ENCODE data around the gene SGCA.

SGCA gene

DNA sequence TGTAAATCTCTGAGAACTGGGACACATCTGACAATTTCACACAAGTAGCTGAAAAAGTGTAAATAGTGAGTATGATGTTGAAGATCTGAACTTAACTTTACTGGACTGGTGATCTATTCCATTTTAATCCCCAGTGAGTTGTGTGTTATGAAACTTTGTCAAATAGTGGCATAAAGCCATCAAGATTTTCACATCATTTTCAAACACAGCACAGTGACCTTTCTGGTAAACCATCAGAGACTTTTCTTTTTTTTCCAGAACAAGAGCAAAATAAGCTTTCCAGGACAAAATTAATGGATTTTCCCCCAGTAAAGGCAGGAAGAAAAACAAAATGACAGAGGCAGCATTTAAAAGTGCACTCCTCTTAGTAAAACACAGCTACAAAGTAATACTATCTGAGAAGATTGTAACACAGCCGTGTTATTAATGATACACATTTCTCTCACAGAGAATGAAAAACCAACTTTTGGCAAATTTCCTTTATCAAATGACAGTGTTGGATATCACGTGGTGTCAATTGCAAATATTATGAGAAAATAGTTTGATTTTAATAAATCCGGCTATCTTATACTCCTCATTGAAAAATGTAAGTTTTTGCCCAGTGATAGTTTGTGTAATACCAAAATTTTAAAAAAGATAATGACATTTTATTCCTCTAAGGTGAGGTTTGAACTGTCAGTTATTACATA, 52.4 kb downstream of the SGCA start:
- Histone ChIP-seq H3K27ac (ENCODE audit: low read depth, low read length, poor library complexity, severe bottlenecking) (no peak overlapping the region), H3K9ac (ENCODE audit: low read length) (no peak overlapping the region), H3K36me3 (ENCODE audit: insufficient read depth, low read length) (no peaks in the 10 kb centered on the region), H3K9me3 (ENCODE audit: low read length) (no peaks in the 10 kb centered on the region), H3K79me2 (ENCODE audit: insufficient read depth, low read length) (no peaks in the 10 kb centered on the region), H3K4me3 (ENCODE audit: low read depth, low read length, poor library complexity, severe bottlenecking) (no peak overlapping the region), H3F3A (ENCODE audit: insufficient read depth, low read length) (no peaks in the 10 kb centered on the region), H3K27me3 (ENCODE audit: insufficient read depth, low read length) (peaks cover 9% of the 10 kb centered on the region; the same call in 1 of the 2 replicates), H4K20me1 (ENCODE audit: insufficient read depth, low read length) (no peaks in the 10 kb centered on the region), H3K4me1 (ENCODE audit: insufficient read depth, low read length, severe bottlenecking) (no peaks in the 10 kb centered on the region), H2AFZ (ENCODE audit: low read length) (no peak overlapping the region), H3K4me2 (ENCODE audit: low read length) (no peak overlapping the region), H3K9me2 (ENCODE audit: low read depth, low read length) (no peaks in the 10 kb centered on the region)
- TF ChIP-seq EZH2 (IDR thresholded peaks at IDR 0.05; ENCODE audit: borderline replicate concordance, low read length), result no peak
- TF ChIP-seq, protein P1, sequence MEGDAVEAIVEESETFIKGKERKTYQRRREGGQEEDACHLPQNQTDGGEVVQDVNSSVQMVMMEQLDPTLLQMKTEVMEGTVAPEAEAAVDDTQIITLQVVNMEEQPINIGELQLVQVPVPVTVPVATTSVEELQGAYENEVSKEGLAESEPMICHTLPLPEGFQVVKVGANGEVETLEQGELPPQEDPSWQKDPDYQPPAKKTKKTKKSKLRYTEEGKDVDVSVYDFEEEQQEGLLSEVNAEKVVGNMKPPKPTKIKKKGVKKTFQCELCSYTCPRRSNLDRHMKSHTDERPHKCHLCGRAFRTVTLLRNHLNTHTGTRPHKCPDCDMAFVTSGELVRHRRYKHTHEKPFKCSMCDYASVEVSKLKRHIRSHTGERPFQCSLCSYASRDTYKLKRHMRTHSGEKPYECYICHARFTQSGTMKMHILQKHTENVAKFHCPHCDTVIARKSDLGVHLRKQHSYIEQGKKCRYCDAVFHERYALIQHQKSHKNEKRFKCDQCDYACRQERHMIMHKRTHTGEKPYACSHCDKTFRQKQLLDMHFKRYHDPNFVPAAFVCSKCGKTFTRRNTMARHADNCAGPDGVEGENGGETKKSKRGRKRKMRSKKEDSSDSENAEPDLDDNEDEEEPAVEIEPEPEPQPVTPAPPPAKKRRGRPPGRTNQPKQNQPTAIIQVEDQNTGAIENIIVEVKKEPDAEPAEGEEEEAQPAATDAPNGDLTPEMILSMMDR (IDR thresholded peaks at IDR 0.05; ENCODE audit: low read length), result no peak

DNA sequence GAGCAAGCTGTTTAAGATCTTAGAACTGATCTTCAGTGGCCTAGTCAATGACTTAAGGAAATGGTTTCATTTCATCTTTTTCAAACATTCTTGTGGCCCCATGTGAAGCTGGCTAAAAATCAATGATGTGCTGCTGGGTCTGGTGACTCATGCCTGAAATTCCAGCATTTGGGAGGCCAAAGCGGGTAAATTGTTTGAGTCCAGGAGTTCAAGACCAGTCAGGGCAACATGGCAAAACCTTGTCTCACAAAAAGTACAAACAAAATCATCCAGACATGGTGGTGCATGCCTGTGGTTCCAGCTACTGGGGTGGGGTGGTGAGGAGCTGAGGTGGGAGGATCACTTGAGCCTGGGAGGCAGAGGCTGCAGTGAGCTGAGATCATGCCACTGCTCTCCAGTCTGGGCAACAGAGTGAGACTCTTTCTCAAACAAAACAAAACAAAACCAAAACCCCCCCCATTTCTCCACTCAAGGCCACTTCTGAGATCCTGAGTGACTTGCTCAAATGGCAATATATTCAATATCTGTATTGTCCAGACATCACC, 53.0 kb downstream of the SGCA start:
- Histone ChIP-seq H3K4me2 (ENCODE audit: low read length) (no peak overlapping the region), H3K4me1 (ENCODE audit: insufficient read depth, low read length, severe bottlenecking) (no peaks in the 10 kb centered on the region), H3K9me2 (ENCODE audit: low read depth, low read length) (no peaks in the 10 kb centered on the region), H3K27me3 (ENCODE audit: insufficient read depth, low read length) (peaks cover 9% of the 10 kb centered on the region; the same call in 1 of the 2 replicates), H3K36me3 (ENCODE audit: insufficient read depth, low read length) (no peaks in the 10 kb centered on the region), H3K27ac (ENCODE audit: low read depth, low read length, poor library complexity, severe bottlenecking) (no peak overlapping the region), H3F3A (ENCODE audit: insufficient read depth, low read length) (no peaks in the 10 kb centered on the region), H3K79me2 (ENCODE audit: insufficient read depth, low read length) (no peaks in the 10 kb centered on the region), H4K20me1 (ENCODE audit: insufficient read depth, low read length) (no peaks in the 10 kb centered on the region), H3K9me3 (ENCODE audit: low read length) (no peaks in the 10 kb centered on the region), H3K4me3 (ENCODE audit: low read depth, low read length, poor library complexity, severe bottlenecking) (no peak overlapping the region), H3K9ac (ENCODE audit: low read length) (no peak overlapping the region), H2AFZ (ENCODE audit: low read length) (no peak overlapping the region)
- TF ChIP-seq, protein P1 (IDR thresholded peaks at IDR 0.05; ENCODE audit: low read length), result no peak

DNA sequence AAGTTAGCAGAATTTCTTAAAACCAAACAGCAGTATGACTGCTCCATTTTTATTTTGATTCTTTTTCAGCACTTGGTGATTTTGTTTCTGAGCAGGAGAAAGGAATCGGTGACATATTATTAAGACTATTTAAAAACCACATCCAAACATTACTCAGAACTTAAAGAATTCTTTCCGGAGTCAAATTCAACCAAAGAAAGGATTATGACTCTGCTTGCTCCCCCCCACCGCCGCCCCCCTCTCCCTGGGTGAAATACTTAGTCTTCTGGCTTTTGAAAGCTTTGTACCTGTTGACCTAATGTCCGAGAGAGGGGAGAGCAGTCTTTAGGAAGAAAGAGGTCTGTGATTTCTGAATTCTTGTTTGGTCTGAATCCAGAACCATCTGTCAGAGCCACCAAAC, 53.5 kb downstream of the SGCA start:
- Histone ChIP-seq H3K4me1 (ENCODE audit: insufficient read depth, low read length, severe bottlenecking) (no peaks in the 10 kb centered on the region), H3K9ac (ENCODE audit: low read length) (no peak overlapping the region), H4K20me1 (ENCODE audit: insufficient read depth, low read length) (no peaks in the 10 kb centered on the region), H3K36me3 (ENCODE audit: insufficient read depth, low read length) (no peaks in the 10 kb centered on the region), H3K4me3 (ENCODE audit: low read depth, low read length, poor library complexity, severe bottlenecking) (no peak overlapping the region), H3K4me2 (ENCODE audit: low read length) (no peak overlapping the region), H3F3A (ENCODE audit: insufficient read depth, low read length) (no peaks in the 10 kb centered on the region), H2AFZ (ENCODE audit: low read length) (no peak overlapping the region), H3K9me2 (ENCODE audit: low read depth, low read length) (no peaks in the 10 kb centered on the region), H3K9me3 (ENCODE audit: low read length) (no peaks in the 10 kb centered on the region), H3K27ac (ENCODE audit: low read depth, low read length, poor library complexity, severe bottlenecking) (no peak overlapping the region), H3K79me2 (ENCODE audit: insufficient read depth, low read length) (no peaks in the 10 kb centered on the region), H3K27me3 (ENCODE audit: insufficient read depth, low read length) (peaks cover 9% of the 10 kb centered on the region; the same call in 1 of the 2 replicates)
- no peak for TF ChIP-seq EZH2 (IDR thresholded peaks at IDR 0.05; ENCODE audit: borderline replicate concordance, low read length)
- TF ChIP-seq, protein P1 (IDR thresholded peaks at IDR 0.05; ENCODE audit: low read length), result no peak
